H1 (cell line): ENCODE data around the gene UPF1. TPM values are rescaled to one million over a fixed set of nuclear protein-coding genes. Genes with fewer than 3 reads are reported as not detected.

Experiments
- CTCF ChIA-PET: fragments of 300-600 bp; sonication (Branson Sonifier 250); formaldehyde crosslinking; loops from one replicate; lab custom pipeline; 2021; ENCODE audit not compliant: partially characterized antibody; lab: Charles Lee
- POLR2A ChIA-PET: fragments of 300-600 bp; sonication (Branson Sonifier 250); formaldehyde crosslinking; loops from one replicate; lab custom pipeline; 2021; ENCODE audit warnings: inconsistent platforms; ENCODE audit not compliant: partially characterized antibody; lab: Charles Lee
- DNase-seq, 2 experiments: peaks; one replicate each; pipeline versions ENCODE4 v3.0.0 to v3.0.0-alpha.2; 2010 to 2022; ENCODE audit warnings: low spot score in 2 of 2, low read depth in 1 of 2, mixed read lengths in 1 of 2
- FAIRE-seq: peaks from 2 replicates; lab custom pipeline; 2011; peaks lifted over from hg19 to GRCh38; lab: Jason Lieb, UNC
- H2AFZ ChIP-seq: 2 replicates; pipeline ENCODE4 v1.8.1; 2012; ENCODE audit warnings: low read length, inconsistent platforms
- H2AK5ac ChIP-seq: 2 replicates; pipeline ENCODE4 v1.6.1; 2013; ENCODE audit warnings: low read depth, low read length
- H2BK120ac ChIP-seq: replicated peaks from 2 replicates; pipeline ENCODE3; 2013; ENCODE audit warnings: low read depth, low read length, inconsistent platforms
- H2BK12ac ChIP-seq: 2 replicates; pipeline ENCODE4 v1.6.1; 2013; ENCODE audit warnings: low read depth, low read length
- H2BK15ac ChIP-seq: 2 replicates; pipeline ENCODE4 v1.6.1; 2013; ENCODE audit warnings: low read length
- H2BK20ac ChIP-seq: 2 replicates; pipeline ENCODE4 v1.6.1; 2013; ENCODE audit warnings: low read length
- H2BK5ac ChIP-seq: 2 replicates; pipeline ENCODE4 v1.6.1; 2013; ENCODE audit warnings: low read depth, low read length
- H3K14ac ChIP-seq: 2 replicates; pipeline ENCODE4 v1.6.1; 2013; ENCODE audit warnings: inconsistent platforms; ENCODE audit not compliant: insufficient read length
- H3K18ac ChIP-seq: 2 replicates; pipeline ENCODE4 v1.6.1; 2013; ENCODE audit warnings: low read length; ENCODE audit errors: extremely low read depth
- H3K23ac ChIP-seq: 2 replicates; pipeline ENCODE4 v1.6.1; 2013; ENCODE audit warnings: inconsistent platforms; ENCODE audit not compliant: insufficient read length
- H3K23me2 ChIP-seq: 2 replicates; pipeline ENCODE4 v1.6.1; 2013; ENCODE audit warnings: low read depth, low read length
- H3K27ac ChIP-seq: 2 replicates; pipeline ENCODE4 v1.6.1; 2011; ENCODE audit warnings: low read depth, low read length, inconsistent platforms
- H3K27me3 ChIP-seq, 4 experiments: replicated peaks in 1 of 4; 1 replicate in 1 of 4; 2 replicates in 3 of 4; pipeline versions ENCODE4 v1.6.1 to v1.8.1; 2011 to 2013; ENCODE audit warnings: low read length in 3 of 4, mild to moderate bottlenecking in 3 of 4, inconsistent platforms in 2 of 4, mixed read lengths in 2 of 4, moderate library complexity in 1 of 4; ENCODE audit not compliant: control insufficient read depth in 3 of 4, insufficient read depth in 3 of 4; ENCODE audit errors: extremely low read depth in 1 of 4
- H3K36me3 ChIP-seq, 4 experiments: 2 replicates each; pipeline versions ENCODE4 v1.6.1 to v1.8.1; 2011 to 2013; ENCODE audit warnings: mild to moderate bottlenecking in 4 of 4, low read length in 3 of 4, moderate library complexity in 2 of 4, control low read depth in 1 of 4, inconsistent platforms in 1 of 4; ENCODE audit not compliant: insufficient read depth in 4 of 4, control insufficient read depth in 2 of 4
- H3K4ac ChIP-seq: replicated peaks from 2 replicates; pipeline ENCODE3; 2013; ENCODE audit warnings: low read length, low read depth, mixed read lengths, inconsistent platforms; ENCODE audit not compliant: insufficient read length
- H3K4me1 ChIP-seq, 4 experiments: replicated peaks in 1 of 4; 1 replicate in 1 of 4; 2 replicates in 3 of 4; pipeline versions ENCODE4 v1.6.1 to v1.8.1; 2011 to 2013; ENCODE audit warnings: low read length in 3 of 4, inconsistent platforms in 2 of 4, mixed read lengths in 1 of 4; ENCODE audit not compliant: insufficient read depth in 4 of 4, control insufficient read depth in 3 of 4
- H3K4me2 ChIP-seq, 2 experiments: 2 replicates each; pipeline versions ENCODE4 v1.6.1 to v1.8.1; 2011 to 2013; ENCODE audit warnings: low read depth in 2 of 2, low read length in 2 of 2, control low read depth in 1 of 2, inconsistent platforms in 1 of 2, mild to moderate bottlenecking in 1 of 2; ENCODE audit not compliant: insufficient read depth in 1 of 2
- H3K4me3 ChIP-seq, 4 experiments: fragments of 200-600, 300-600 bp in 1 of 4; sonication (generic), shearing (Covaris generic), sonication (Bioruptor Twin) in 1 of 4; 2 replicates each; pipeline versions ENCODE4 v1.5.1 to v1.8.1; 2011 to 2016; ENCODE audit warnings: low read length in 4 of 4, low read depth in 3 of 4, control low read depth in 2 of 4, inconsistent platforms in 2 of 4, mild to moderate bottlenecking in 2 of 4, mixed read lengths in 1 of 4, moderate library complexity in 1 of 4; ENCODE audit not compliant: insufficient read depth in 2 of 4; ENCODE audit errors: extremely low read depth in 1 of 4
- H3K56ac ChIP-seq: replicated peaks from 2 replicates; pipeline ENCODE3; 2013; ENCODE audit warnings: low read depth, mild to moderate bottlenecking, mixed read lengths, low read length, inconsistent platforms; ENCODE audit not compliant: insufficient read length
- H3K79me1 ChIP-seq: 2 replicates; pipeline ENCODE4 v1.6.1; 2013; ENCODE audit warnings: low read depth, low read length, control low read depth
- H3K79me2 ChIP-seq, 2 experiments: 2 replicates each; pipeline versions ENCODE4 v1.6.1 to v1.8.1; 2012 to 2013; ENCODE audit warnings: low read length in 2 of 2, mild to moderate bottlenecking in 2 of 2, inconsistent platforms in 1 of 2; ENCODE audit not compliant: insufficient read depth in 2 of 2, control insufficient read depth in 1 of 2
- H3K9ac ChIP-seq, 4 experiments: replicated peaks in 1 of 4; 1 replicate in 1 of 4; 2 replicates in 3 of 4; pipeline versions ENCODE4 v1.6.1 to v1.8.1; 2011 to 2013; ENCODE audit warnings: low read depth in 3 of 4, low read length in 3 of 4, control low read depth in 2 of 4, mild to moderate bottlenecking in 2 of 4, moderate library complexity in 2 of 4, inconsistent platforms in 1 of 4; ENCODE audit errors: extremely low read depth in 1 of 4
- H3K9me3 ChIP-seq, 2 experiments: 2 replicates each; pipeline versions ENCODE4 v1.6.1 to v1.8.1; 2012 to 2013; ENCODE audit warnings: mild to moderate bottlenecking in 2 of 2, moderate library complexity in 2 of 2, control low read depth in 1 of 2, inconsistent platforms in 1 of 2, low read depth in 1 of 2, low read length in 1 of 2, mixed read lengths in 1 of 2; ENCODE audit not compliant: insufficient read depth in 2 of 2
- H4K20me1 ChIP-seq, 2 experiments: replicated peaks in 1 of 2; 2 replicates each; pipeline versions ENCODE3 to v1.8.1; 2011 to 2013; ENCODE audit warnings: inconsistent platforms in 2 of 2, low read length in 2 of 2, mild to moderate bottlenecking in 1 of 2; ENCODE audit not compliant: insufficient read depth in 2 of 2, control insufficient read depth in 1 of 2
- H4K5ac ChIP-seq: 2 replicates; pipeline ENCODE4 v1.6.1; 2013; ENCODE audit warnings: low read length, low read depth, mixed read lengths, inconsistent platforms; ENCODE audit not compliant: insufficient read length
- H4K8ac ChIP-seq: 2 replicates; pipeline ENCODE4 v1.8.0; 2013; ENCODE audit warnings: mild to moderate bottlenecking, moderate library complexity, low read length, inconsistent platforms; ENCODE audit not compliant: insufficient read depth; ENCODE audit errors: extremely low read depth
- H4K91ac ChIP-seq: replicated peaks from 2 replicates; pipeline ENCODE3; 2013; ENCODE audit warnings: low read length, mixed read lengths, inconsistent platforms; ENCODE audit not compliant: insufficient read length
- CHD1 ChIP-seq: IDR thresholded peaks from 2 replicates; pipeline ENCODE4 v1.6.1; 2012; ENCODE audit warnings: low read depth, low read length, improper control_type of control experiment
- RNF2 ChIP-seq: fragments of 200-900, 300-1000 bp; sonication (generic); IDR thresholded peaks from 2 replicates; pipeline ENCODE4 v1.7.1; 2016; ENCODE audit warnings: borderline replicate concordance, low read depth, mild to moderate bottlenecking, antibody characterized with exemption, low read length; ENCODE audit not compliant: poor library complexity, severe bottlenecking; ENCODE audit errors: missing control alignments
- TEAD4 ChIP-seq: IDR thresholded peaks from 2 replicates; pipeline ENCODE4 v1.6.1; 2012; ENCODE audit warnings: low read depth, low read length, inconsistent platforms, mixed read lengths
- WGBS, 2 experiments: shearing (Covaris generic) in 1 of 2; methylation state at CpG; one replicate each; pipeline versions ENCODE4 v1.1.6 to v1.1.7; 2013 to 2015; ENCODE audit warnings: low lambda C conversion rate in 2 of 2, mixed read lengths in 2 of 2, inconsistent platforms in 1 of 2, low coverage in 1 of 2, missing lambda C conversion rate in 1 of 2; ENCODE audit not compliant: insufficient replicate concordance in 2 of 2, insufficient coverage in 1 of 2, insufficient read length in 1 of 2; ENCODE audit errors: extremely low coverage in 1 of 2, missing lambda C conversion rate in 1 of 2; 5-methylcytosine and 5-hydroxymethylcytosine counted together
- polyA plus RNA-seq, 7 experiments: library from polyadenylated mRNA; depleted of rRNA in 3 of 7; stranded (reverse) in 5 of 7; unstranded in 2 of 7; fragments of >200 nt in 5 of 7; fragments of 200-250 nt in 2 of 7; gene quantifications; 1 replicate in 5 of 7; 2 replicates in 1 of 7; 4 replicates in 1 of 7; pipeline versions ENCODE4 v1.2.1 to v1.2.3, GENCODE V29; 2011 to 2013; ENCODE audit warnings: missing spikeins in 2 of 7, mixed read lengths in 2 of 7
- total RNA-seq: library from RNA; stranded (reverse); fragmentation: NEBNext Ultra II Directional; extraction: Animal tissue kit (Norgen Biotek cat#: 25700); gene quantifications from 2 replicates; pipeline ENCODE4 v1.2.1, GENCODE V29; 2021

UPF1 gene
- total and polyA plus RNA-seq, 2 of the 8 experiments (the other 6 are each of a cell fraction or from before 2014, with no cell fraction given) = 46.4 to 62.0 TPM

GRCh38 chr19:18859676-18860301 lies 28.0 kb downstream of the UPF1 start:
- Histone ChIP-seq H4K91ac (no peak overlapping the region), H4K5ac (no peak overlapping the region), H4K20me1 (peaks cover 11 to 30% of the 10 kb centered on the region in 2 experiments), H3K79me2 (no peaks in the 10 kb centered on the region), H3K36me3 (peaks cover 50 to 86% (median 78%) of the 10 kb centered on the region in 4 experiments), H3K4me1 (no peaks in the 10 kb centered on the region), H2AK5ac (no peak overlapping the region), H2AFZ (no peak overlapping the region), H3K27me3 (no peaks in the 10 kb centered on the region), H3K56ac (no peak overlapping the region), H3K23me2 (no peaks in the 10 kb centered on the region), H3K18ac (no peak overlapping the region), H3K4ac (no peak overlapping the region), H3K27ac (no peak overlapping the region), H2BK5ac (no peak overlapping the region), H2BK120ac (no peak overlapping the region), H3K9ac (no peak overlapping the region), H2BK15ac (no peak overlapping the region), H3K4me3 (no peak overlapping the region), H4K8ac (no peak overlapping the region), H2BK20ac (no peak overlapping the region), H3K23ac (no peak overlapping the region), H3K14ac (no peak overlapping the region), H2BK12ac (no peak overlapping the region), H3K79me1 (no peaks in the 10 kb centered on the region), H3K9me3 (no peaks in the 10 kb centered on the region), H3K4me2 (no peak overlapping the region)
- CTCF ChIA-PET = interaction anchor here (1.2 to 15.1 kb wide), 4 partner anchors 17 to 374 kb away, joined by 3 to 247 read pairs (median 4); no protein-coding TSS in a partner anchor
- 92% methylated on average over 11 of the region's 12 CpGs; no CpG with 5 or more reads in 1 of the 2 experiments for WGBS, 2 experiments
- no peak for FAIRE-seq
- no peak for DNase-seq
- POLR2A ChIA-PET = interaction anchor here (0.6 to 1.3 kb wide), 2 partner anchors 16 to 27 kb away, joined by 3 read pairs; no protein-coding TSS in a partner anchor
- TF ChIP-seq CHD1 = no peak
- no peak for TF ChIP-seq TEAD4
- TF ChIP-seq RNF2 = no peak
